Measurements from ENCODE around the gene ME3.

GRCh38 chr11:86524620-86525352 is 147.6 kb downstream of the ME3 start:
- no peak for TF ChIP-seq CTCF (optimal IDR thresholded peaks at IDR 0.05 in 1 of 3, IDR thresholded peaks at IDR 0.05 in 1 of 3, conservative IDR thresholded peaks at IDR 0.05 in 1 of 3; ENCODE audit: extremely low read depth in 1 of 3, insufficient read depth in 2 of 3, low read length in 3 of 3)
- TF ChIP-seq EZH2 (IDR thresholded peaks at IDR 0.05; ENCODE audit: low read length), result no peak
